ENCODE data around the gene HOXB5.

Gene HOXB5

DNA sequence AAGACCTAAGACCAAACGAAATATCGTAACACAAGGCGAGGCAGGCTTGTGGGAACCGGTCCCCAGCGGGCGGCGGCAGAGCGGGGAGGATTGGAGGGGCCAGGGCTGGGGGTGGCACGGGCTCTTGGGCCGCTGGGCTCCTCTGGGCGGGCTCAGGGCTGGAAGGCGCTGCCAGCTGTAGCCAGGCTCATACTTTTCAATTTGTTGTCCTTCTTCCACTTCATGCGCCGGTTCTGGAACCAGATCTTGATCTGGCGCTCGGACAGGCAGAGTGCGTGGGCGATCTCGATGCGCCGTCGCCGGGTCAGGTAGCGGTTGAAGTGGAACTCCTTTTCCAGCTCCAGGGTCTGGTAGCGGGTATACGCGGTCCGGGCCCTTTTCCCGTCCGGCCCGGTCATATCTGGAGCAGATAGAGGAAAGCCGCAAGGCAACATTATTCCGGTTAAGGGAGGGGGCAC lies 1.5 kb downstream of the HOXB5 start:
- Histone ChIP-seq H3K4me3 (ENCODE audit: low read depth, low read length) (peak overlapping the region; percentile 57; the same call in 1 of the 2 replicates), H3K27ac (ENCODE audit: low read depth, low read length) (no peak overlapping the region), H3K36me3 (ENCODE audit: control insufficient read depth, insufficient read depth, low read length) (no peaks in the 10 kb centered on the region; the same call in 1 of the 2 replicates), H3K9me3 (ENCODE audit: control insufficient read depth, insufficient read depth, low read depth, low read length) (no peaks in the 10 kb centered on the region), H3K9ac (ENCODE audit: low read length) (peak overlapping the region; percentile 87), H3K27me3 (ENCODE audit: control insufficient read depth, insufficient read depth, low read length) (peaks cover 100% of the 10 kb centered on the region), H3K4me1 (ENCODE audit: control insufficient read depth, insufficient read depth, low read length) (peaks cover 32% of the 10 kb centered on the region; the same call in 1 of the 2 replicates)

DNA sequence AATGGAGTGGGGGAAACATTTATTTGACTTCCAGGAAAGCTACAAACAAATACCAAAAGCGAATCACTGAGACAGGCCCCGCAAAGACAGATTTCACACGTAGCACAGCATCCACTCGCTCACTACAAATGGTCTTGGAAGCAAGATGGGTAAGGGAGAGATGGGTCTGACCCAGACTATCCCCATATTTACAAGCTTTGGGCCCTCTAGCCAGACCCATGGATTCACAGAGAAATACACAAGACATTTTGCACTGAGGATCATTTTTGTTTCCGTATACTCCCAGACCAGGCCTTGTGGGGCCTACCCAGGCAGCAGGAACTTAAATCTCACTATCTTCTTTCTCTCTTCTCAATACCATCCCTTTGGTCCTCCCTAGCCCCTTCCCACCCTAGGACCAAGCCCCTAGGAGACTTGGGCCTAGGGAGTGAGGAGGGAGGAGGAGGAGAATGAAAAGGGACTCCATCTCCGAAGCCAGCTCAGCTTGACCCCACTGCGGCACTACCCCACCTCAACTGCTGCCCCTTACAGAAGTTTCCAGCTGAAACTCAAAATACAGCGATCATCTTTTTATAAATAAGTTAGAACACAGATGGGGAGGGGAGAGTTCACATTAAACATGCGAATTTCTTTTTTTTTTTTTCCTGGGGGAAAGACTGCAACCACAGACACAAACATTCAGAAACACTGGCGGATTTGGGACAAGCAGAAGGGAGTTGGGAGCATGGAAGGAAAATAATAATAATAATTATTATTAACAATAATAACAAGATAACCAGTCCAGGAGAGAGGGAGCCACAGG lies 2.1 kb downstream of the HOXB5 start:
- no peaks in the 10 kb centered on the region; the same call in 1 of the 2 replicates for H3K36me3 ChIP-seq (ENCODE audit: control insufficient read depth, insufficient read depth, low read length)
- peak overlapping the region; percentile 57; the same call in 1 of the 2 replicates for H3K4me3 ChIP-seq (ENCODE audit: low read depth, low read length)
- no peak overlapping the region; the same call in 1 of the 2 replicates for H3K27ac ChIP-seq (ENCODE audit: low read depth, low read length)
- peak overlapping the region; percentile 87 for H3K9ac ChIP-seq (ENCODE audit: low read length)
- H3K9me3 ChIP-seq (ENCODE audit: control insufficient read depth, insufficient read depth, low read depth, low read length) = no peaks in the 10 kb centered on the region
- peaks cover 100% of the 10 kb centered on the region for H3K27me3 ChIP-seq (ENCODE audit: control insufficient read depth, insufficient read depth, low read length)
- H3K4me1 ChIP-seq (ENCODE audit: control insufficient read depth, insufficient read depth, low read length) = peaks cover 26% of the 10 kb centered on the region

DNA sequence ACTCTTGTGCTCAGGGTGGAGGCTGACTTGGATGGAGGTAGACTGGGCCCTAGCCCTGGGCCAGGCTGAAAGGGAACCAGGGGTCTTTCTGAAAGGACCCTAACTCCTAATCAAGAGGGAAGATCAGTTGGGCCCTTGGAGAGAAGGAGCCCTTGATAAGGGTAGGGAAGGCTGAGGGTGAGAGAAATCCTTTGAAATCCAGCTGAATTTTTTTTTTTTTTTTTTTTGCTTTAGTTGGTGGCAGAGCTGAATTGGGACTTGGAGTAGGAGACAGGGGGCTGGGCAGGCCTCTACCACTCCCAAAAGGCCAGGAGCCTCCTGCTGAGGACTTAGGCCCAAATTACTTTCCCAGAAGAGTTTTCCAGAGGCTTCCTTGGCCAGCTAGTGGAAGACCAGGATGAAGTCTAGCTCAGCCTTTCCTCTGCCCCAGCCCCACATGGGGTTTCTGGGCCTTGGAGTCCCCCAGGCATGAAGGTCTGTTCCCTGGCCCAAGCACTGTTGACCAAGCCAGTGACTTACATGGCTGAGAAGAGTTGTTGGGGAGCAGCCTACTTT lies 2.9 kb downstream of the HOXB5 start:
- Histone ChIP-seq H3K36me3 (ENCODE audit: control insufficient read depth, insufficient read depth, low read length) (no peaks in the 10 kb centered on the region; the same call in 1 of the 2 replicates), H3K27ac (ENCODE audit: low read depth, low read length) (no peak overlapping the region; the same call in 1 of the 2 replicates), H3K9me3 (ENCODE audit: control insufficient read depth, insufficient read depth, low read depth, low read length) (no peaks in the 10 kb centered on the region), H3K9ac (ENCODE audit: low read length) (peak overlapping the region; percentile 87), H3K27me3 (ENCODE audit: control insufficient read depth, insufficient read depth, low read length) (peaks cover 100% of the 10 kb centered on the region), H3K4me1 (ENCODE audit: control insufficient read depth, insufficient read depth, low read length) (peaks cover 21% of the 10 kb centered on the region), H3K4me3 (ENCODE audit: low read depth, low read length) (peak overlapping the region; percentile 57; the same call in 1 of the 2 replicates)

DNA sequence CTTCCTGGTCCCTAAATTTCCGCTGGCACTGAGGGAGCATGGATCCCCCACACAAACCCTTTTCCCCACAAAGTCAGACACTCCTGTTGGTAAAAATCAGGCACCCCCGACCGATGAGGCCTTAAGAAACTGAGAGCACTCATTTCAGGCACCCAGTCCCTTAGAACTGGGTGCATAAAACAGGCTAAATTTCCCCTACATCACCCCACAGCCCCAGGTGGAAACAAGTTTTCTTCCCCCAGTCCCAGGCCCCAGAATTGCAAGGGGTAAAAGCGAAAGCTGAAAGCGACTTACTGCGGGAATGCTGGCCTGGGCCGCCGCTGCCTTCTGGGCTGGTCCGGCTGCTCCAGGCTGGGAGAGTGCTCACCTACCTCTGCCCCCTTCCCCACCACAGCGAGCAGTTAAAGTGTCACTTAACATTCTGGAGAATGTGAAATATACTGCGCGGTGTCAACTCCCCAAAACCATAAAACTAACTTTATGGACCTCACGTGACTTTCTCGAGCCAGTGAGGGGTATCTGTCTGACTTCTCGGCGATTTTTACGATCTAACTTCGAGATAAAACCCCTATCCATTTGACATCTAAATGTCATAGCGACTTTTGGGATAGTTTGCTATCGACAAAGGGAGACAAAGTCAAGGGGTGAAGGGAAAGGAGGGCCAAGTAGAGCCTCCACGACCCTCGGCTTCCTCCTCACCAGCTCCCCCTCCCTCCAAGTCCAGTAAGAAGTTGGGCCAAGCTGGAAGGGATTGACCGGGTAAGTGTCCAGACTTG lies 3.6 kb downstream of the HOXB5 start, which contains the start of gene HOXB3:
HOXB3 (minus strand) TSS at position 411 of the 776 bp plus-strand sequence. CDS start 37,767 bp downstream, outside the sequence.
- Histone ChIP-seq H3K9ac (ENCODE audit: low read length) (peak within 1 kb of the TSS; percentile 87), H3K36me3 (ENCODE audit: control insufficient read depth, insufficient read depth, low read length) (no peaks in the 10 kb centered on the region; the same call in 1 of the 2 replicates), H3K27ac (ENCODE audit: low read depth, low read length) (peak within 1 kb of the TSS; percentile 7; the same call in 1 of the 2 replicates), H3K4me1 (ENCODE audit: control insufficient read depth, insufficient read depth, low read length) (peaks cover 21% of the 10 kb centered on the region), H3K9me3 (ENCODE audit: control insufficient read depth, insufficient read depth, low read depth, low read length) (no peaks in the 10 kb centered on the region), H3K27me3 (ENCODE audit: control insufficient read depth, insufficient read depth, low read length) (peaks cover 100% of the 10 kb centered on the region), H3K4me3 (ENCODE audit: low read depth, low read length) (peak within 1 kb of the TSS; percentile 57)

DNA sequence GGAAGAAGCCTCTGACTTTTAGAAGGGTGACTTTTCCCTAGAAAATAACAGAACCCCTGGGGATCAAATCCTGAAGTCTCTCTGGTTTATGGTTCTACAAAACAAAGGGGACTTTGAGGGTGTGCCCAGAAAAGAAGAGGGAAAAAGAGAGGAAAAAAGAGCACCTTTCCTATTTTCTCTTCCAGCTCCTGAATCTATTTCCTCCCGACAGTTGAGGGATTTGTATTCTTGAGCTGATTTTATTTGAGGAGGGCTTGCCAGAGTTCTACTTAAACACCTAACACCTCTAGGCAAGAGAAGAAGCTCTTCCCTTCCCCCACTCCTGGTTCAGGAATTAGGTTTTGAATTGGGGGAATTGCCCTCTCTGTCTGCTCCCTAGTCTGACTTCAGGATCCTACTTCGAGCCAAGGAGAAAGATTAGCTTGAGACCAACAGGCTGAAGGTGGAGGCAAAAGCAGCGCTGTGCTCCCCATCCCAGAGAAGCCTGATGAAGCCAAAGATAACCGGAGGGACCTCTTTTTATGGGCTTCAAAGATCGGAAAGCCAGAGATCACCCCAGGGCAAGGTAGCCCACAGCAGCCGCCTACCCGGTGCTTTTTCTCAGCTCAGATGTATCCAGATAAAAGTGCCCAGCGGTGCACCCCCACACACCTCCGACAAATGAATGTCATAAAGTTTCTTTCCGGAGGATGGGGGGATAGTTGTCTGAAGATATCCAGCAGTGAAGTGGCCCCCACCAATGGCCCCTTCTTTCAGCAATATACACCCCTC lies 4.3 kb downstream of the HOXB5 start:
- peak overlapping the region; percentile 57 for H3K4me3 ChIP-seq (ENCODE audit: low read depth, low read length)
- H3K9me3 ChIP-seq (ENCODE audit: control insufficient read depth, insufficient read depth, low read depth, low read length) = no peaks in the 10 kb centered on the region
- H3K27me3 ChIP-seq (ENCODE audit: control insufficient read depth, insufficient read depth, low read length) = peaks cover 100% of the 10 kb centered on the region
- peak overlapping the region; percentile 83 for H3K9ac ChIP-seq (ENCODE audit: low read length)
- no peaks in the 10 kb centered on the region; the same call in 1 of the 2 replicates for H3K36me3 ChIP-seq (ENCODE audit: control insufficient read depth, insufficient read depth, low read length)
- peaks cover 16% of the 10 kb centered on the region for H3K4me1 ChIP-seq (ENCODE audit: control insufficient read depth, insufficient read depth, low read length)
- peak overlapping the region; percentile 7; the same call in 1 of the 2 replicates for H3K27ac ChIP-seq (ENCODE audit: low read depth, low read length)

DNA sequence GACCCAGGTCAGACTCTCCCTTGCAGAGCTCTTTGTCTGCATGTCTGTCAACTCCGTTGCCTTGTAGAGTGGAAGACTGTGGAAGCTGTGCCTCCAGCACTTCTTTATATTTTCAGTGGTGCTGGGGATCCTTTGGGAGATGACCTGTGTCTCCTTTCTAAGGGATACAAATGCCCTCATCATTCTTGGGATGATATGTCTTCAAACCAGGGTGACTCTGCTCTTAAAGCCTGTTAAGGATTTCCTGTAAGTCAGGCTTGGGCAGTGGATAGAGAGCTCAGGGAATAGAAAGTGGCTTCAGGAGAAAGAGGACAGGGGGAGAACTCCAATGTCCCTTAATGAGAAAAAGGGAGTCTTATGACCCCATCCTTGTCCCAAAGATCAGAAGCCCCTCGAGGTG lies 5.1 kb downstream of the HOXB5 start:
- H3K4me3 ChIP-seq (ENCODE audit: low read depth, low read length) = peak overlapping the region; percentile 57; the same call in 1 of the 2 replicates
- H3K36me3 ChIP-seq (ENCODE audit: control insufficient read depth, insufficient read depth, low read length) = no peaks in the 10 kb centered on the region; the same call in 1 of the 2 replicates
- no peak overlapping the region; the same call in 1 of the 2 replicates for H3K27ac ChIP-seq (ENCODE audit: low read depth, low read length)
- H3K4me1 ChIP-seq (ENCODE audit: control insufficient read depth, insufficient read depth, low read length) = peaks cover 13% of the 10 kb centered on the region
- H3K27me3 ChIP-seq (ENCODE audit: control insufficient read depth, insufficient read depth, low read length) = peaks cover 100% of the 10 kb centered on the region
- H3K9me3 ChIP-seq (ENCODE audit: control insufficient read depth, insufficient read depth, low read depth, low read length) = no peaks in the 10 kb centered on the region
- peak overlapping the region; percentile 83 for H3K9ac ChIP-seq (ENCODE audit: low read length)

DNA sequence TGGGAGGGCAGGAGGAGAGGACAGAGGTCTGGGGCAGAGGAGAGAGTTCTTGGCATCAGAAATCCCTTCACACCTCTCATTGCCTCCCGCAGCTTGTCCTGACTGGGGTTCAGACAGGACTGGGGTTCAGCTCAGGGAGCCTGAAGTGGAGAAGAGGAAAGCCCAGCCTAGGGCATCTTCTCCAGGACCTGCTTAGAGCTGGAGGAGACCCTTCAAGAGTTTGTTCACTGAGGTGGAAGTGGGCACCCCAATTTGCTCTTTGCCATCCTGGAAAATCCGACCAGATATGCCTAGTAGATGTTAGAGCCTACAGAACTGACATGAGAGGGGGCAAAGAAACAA lies 5.5 kb downstream of the HOXB5 start:
- H3K27ac ChIP-seq (ENCODE audit: low read depth, low read length) = no peak overlapping the region; the same call in 1 of the 2 replicates
- H3K9ac ChIP-seq (ENCODE audit: low read length) = peak overlapping the region; percentile 83
- peaks cover 100% of the 10 kb centered on the region for H3K27me3 ChIP-seq (ENCODE audit: control insufficient read depth, insufficient read depth, low read length)
- no peaks in the 10 kb centered on the region for H3K9me3 ChIP-seq (ENCODE audit: control insufficient read depth, insufficient read depth, low read depth, low read length)
- no peaks in the 10 kb centered on the region; the same call in 1 of the 2 replicates for H3K36me3 ChIP-seq (ENCODE audit: control insufficient read depth, insufficient read depth, low read length)
- H3K4me1 ChIP-seq (ENCODE audit: control insufficient read depth, insufficient read depth, low read length) = peaks cover 13% of the 10 kb centered on the region
- peak overlapping the region; percentile 57; the same call in 1 of the 2 replicates for H3K4me3 ChIP-seq (ENCODE audit: low read depth, low read length)

DNA sequence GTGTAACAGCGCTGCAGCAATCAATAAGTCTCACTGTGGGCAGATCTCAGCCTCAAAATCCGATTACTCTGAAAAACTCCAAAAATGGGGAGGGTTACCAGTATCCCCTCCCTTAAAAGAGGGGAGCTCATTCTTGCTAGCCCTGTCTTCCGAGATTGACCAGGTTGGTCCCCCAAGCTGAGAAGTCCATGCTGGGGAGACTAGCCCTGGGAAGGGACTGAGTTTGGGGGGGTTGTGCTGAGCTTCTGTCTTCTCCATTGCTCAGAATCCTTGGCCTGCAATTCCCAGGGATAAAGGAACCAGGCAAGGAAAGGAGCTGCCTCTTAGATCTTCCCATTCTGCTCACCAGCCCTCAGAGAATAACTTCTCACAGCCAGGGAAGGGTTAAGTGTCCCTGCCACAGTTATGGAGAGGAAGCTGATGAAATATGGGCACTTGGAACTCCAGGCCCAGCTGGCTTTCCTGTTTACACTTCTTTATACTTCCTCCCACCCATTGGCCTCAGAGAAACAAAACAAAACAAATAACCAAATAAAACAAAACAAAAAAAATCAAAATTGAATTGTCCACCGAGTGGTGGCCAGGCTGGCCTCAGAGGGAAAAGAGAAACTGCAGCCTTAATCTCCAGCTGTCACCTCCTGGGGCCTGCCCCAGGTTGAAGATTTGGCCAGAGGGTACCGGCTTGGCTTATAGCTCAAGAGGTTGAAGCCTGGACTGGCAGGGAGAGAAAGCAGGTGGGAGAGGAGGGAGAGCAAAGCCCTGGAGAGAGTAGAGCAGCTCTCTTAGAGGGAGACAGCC lies 6.1 kb downstream of the HOXB5 start:
- Histone ChIP-seq H3K9me3 (ENCODE audit: control insufficient read depth, insufficient read depth, low read depth, low read length) (no peaks in the 10 kb centered on the region), H3K4me1 (ENCODE audit: control insufficient read depth, insufficient read depth, low read length) (peaks cover 13% of the 10 kb centered on the region), H3K36me3 (ENCODE audit: control insufficient read depth, insufficient read depth, low read length) (no peaks in the 10 kb centered on the region; the same call in 1 of the 2 replicates), H3K4me3 (ENCODE audit: low read depth, low read length) (peak overlapping the region; percentile 57; the same call in 1 of the 2 replicates), H3K27me3 (ENCODE audit: control insufficient read depth, insufficient read depth, low read length) (peaks cover 100% of the 10 kb centered on the region), H3K27ac (ENCODE audit: low read depth, low read length) (no peak overlapping the region; the same call in 1 of the 2 replicates), H3K9ac (ENCODE audit: low read length) (peak overlapping the region; percentile 83)

DNA sequence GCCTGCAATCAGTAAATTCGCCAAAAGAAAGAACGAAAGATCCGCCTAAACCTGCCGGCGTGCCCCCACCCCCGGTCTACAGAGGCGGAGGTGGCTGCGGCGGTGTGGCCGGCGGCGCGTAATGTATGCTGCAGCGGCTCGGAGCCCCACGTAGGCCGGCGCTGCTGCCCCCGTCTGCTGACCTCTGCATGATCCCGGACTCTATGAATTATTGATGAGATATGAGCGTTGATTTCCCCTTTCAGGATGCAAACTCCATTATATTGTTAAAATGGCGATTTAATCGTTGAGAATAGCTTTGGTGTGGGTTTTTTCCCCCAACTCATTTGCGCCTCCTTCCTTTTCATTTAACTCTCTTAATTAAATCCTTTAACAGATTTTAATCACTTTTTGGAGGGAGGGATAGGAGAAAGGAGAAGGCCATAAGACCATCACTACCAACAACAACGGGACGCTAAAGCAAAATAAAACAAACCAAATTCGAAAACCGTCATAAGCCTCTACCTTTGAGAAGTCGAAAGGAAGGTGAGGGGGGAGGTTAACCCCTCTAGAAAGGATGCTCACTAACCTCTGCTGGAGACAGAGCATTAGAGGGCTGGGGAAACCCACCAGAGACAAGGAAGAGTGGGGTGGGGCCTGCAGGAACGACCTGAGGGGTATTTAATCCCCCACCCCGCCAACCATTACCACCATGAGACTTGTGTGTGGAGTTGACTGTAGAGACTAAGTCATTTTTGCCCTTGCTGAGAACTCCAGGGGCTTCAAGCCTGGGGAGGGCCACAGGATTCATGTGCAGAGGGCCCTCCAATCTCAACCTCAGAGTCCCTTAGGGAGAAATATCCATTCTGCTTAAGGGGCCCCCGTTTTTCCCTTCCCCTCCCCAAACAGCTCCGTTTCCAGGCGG lies 7.0 kb downstream of the HOXB5 start:
- Histone ChIP-seq H3K4me1 (ENCODE audit: control insufficient read depth, insufficient read depth, low read length) (peaks cover 15% of the 10 kb centered on the region), H3K9me3 (ENCODE audit: control insufficient read depth, insufficient read depth, low read depth, low read length) (no peaks in the 10 kb centered on the region), H3K27ac (ENCODE audit: low read depth, low read length) (no peak overlapping the region; the same call in 1 of the 2 replicates), H3K36me3 (ENCODE audit: control insufficient read depth, insufficient read depth, low read length) (no peaks in the 10 kb centered on the region; the same call in 1 of the 2 replicates), H3K4me3 (ENCODE audit: low read depth, low read length) (peak overlapping the region; percentile 57), H3K27me3 (ENCODE audit: control insufficient read depth, insufficient read depth, low read length) (peaks cover 100% of the 10 kb centered on the region), H3K9ac (ENCODE audit: low read length) (peak overlapping the region; percentile 83)
